Natural killer cell (primary cell): ENCODE results near the gene CD5L. TPM values are rescaled to one million over a fixed set of nuclear protein-coding genes. Genes with fewer than 3 reads are reported as not detected.

Experiments used
- ATAC-seq, 3 donors: fragments of 150-1000 bp in 2 of 3; fragments of 200-7000 bp in 1 of 3; cut with Tn5 transposase; 1 replicate in 1 of 3; 2 replicates in 2 of 3; pipeline ENCODE4 v1.10.0; 2021; ENCODE audit warnings: mild to moderate bottlenecking in 2 of 3, moderate library complexity in 2 of 3
- DNase-seq, 2 donors: peaks; one replicate each; pipeline versions ENCODE4 v3.0.0 to v3.0.0-alpha.2; 2013 to 2021; ENCODE audit warnings: mixed read lengths in 1 of 2
- H3K27ac ChIP-seq: one replicate; pipeline ENCODE4 v1.5.1; 2013; ENCODE audit warnings: mild to moderate bottlenecking, low read length
- H3K27me3 ChIP-seq: one replicate; pipeline ENCODE4 v1.6.1; 2013; ENCODE audit warnings: low read length; ENCODE audit not compliant: control insufficient read depth, insufficient read depth
- H3K36me3 ChIP-seq: one replicate; pipeline ENCODE4 v1.6.1; 2013; ENCODE audit warnings: low read length; ENCODE audit not compliant: control insufficient read depth, insufficient read depth
- H3K4me1 ChIP-seq: one replicate; pipeline ENCODE4 v1.6.1; 2013; ENCODE audit warnings: low read length; ENCODE audit not compliant: control insufficient read depth, insufficient read depth
- H3K4me3 ChIP-seq: one replicate; pipeline ENCODE4 v1.5.1; 2013; ENCODE audit warnings: low read length
- H3K9me3 ChIP-seq: one replicate; pipeline ENCODE4 v1.6.1; 2013; ENCODE audit warnings: low read length; ENCODE audit not compliant: control insufficient read depth, insufficient read depth
- H3K27ac Mint-ChIP-seq, 2 donors: one replicate each; pipeline ENCODE4 v1.8.0; 2022; ENCODE audit warnings: mild to moderate bottlenecking in 2 of 2, mixed read lengths in 2 of 2, moderate library complexity in 1 of 2
- H3K27me3 Mint-ChIP-seq, 2 donors: one replicate each; pipeline ENCODE4 v1.8.0; 2022; ENCODE audit warnings: low read depth in 2 of 2, mixed read lengths in 2 of 2
- H3K36me3 Mint-ChIP-seq: one replicate; pipeline ENCODE4 v1.8.0; 2022; ENCODE audit warnings: mixed read lengths
- H3K4me1 Mint-ChIP-seq, 2 donors: one replicate each; pipeline ENCODE4 v1.8.0; 2022; ENCODE audit warnings: mixed read lengths in 2 of 2
- H3K4me3 Mint-ChIP-seq: one replicate; pipeline ENCODE4 v1.8.0; 2022; ENCODE audit warnings: mild to moderate bottlenecking, moderate library complexity, mixed read lengths
- H3K9me3 Mint-ChIP-seq, 2 donors: one replicate each; pipeline ENCODE4 v1.8.0; 2022; ENCODE audit warnings: mixed read lengths in 2 of 2
- WGBS: methylation state at CpG from one replicate; pipeline ENCODE4 v1.1.7; 2013; ENCODE audit warnings: missing lambda C conversion rate; ENCODE audit not compliant: insufficient coverage; 5-methylcytosine and 5-hydroxymethylcytosine counted together
- intact Hi-C: fragments of 100-400 bp; cut with micrococcal nuclease; formaldehyde crosslinking; loops from one replicate; pipeline ENCODE4 v1.14.2; 2022
- total RNA-seq, 4 donors: library from RNA; stranded (reverse); fragments of 120-200 nt in 1 of 4; gene quantifications; one replicate each; pipeline versions ENCODE4 v1.2.3 to v1.2.4, GENCODE V29; 2013 to 2022
- TF ChIP-seq, protein P1 (sequence below): fragments of 200-600 bp; IDR thresholded peaks from one replicate; pipeline ENCODE4 v1.8.0; 2022; ENCODE audit warnings: antibody characterized with exemption

Gene CD5L
- total RNA-seq, 3 donors from 2014 or later (not counting 1 experiment from before 2014, with no cell fraction given), result not detected

DNA sequence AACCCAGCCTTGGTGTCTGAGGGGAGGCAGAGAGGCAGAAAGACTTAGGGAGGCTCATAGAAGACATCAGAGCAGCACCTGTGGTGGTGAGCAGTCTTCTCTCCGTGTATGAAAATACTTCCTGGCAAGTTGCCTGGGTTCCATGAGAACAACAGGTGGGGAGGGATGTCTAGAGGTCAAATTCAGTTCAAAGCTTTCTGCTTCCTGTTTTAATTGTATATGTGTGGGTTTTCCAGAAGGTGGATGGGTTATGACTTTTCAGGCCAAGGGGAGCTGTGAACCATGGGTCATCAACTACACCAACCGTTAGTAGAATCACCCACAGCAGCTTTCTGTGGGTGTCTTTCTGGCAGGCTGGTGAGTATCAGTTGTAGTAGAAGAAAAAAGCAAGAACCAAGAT is 60.6 kb downstream of the CD5L start:
- no peak overlapping the region for H3K27ac Mint-ChIP-seq
- H3K4me1 Mint-ChIP-seq, result peaks cover 12 to 16% of the 10 kb centered on the region in 2 donors
- H3K4me1 ChIP-seq, result peaks cover 7% of the 10 kb centered on the region
- H3K27me3 Mint-ChIP-seq, result no peaks in the 10 kb centered on the region
- intact Hi-C loops, result no loop called here
- DNase-seq, result no peak
- 5% methylated on average over 1 of the region's 2 CpGs for WGBS
- no peaks in the 10 kb centered on the region for H3K27me3 ChIP-seq
- H3K36me3 ChIP-seq, result no peaks in the 10 kb centered on the region
- no peaks in the 10 kb centered on the region for H3K36me3 Mint-ChIP-seq
- ATAC-seq, result no peak
- H3K4me3 Mint-ChIP-seq, result no peak overlapping the region
- H3K27ac ChIP-seq, result peak overlapping the region; percentile 2
- H3K9me3 ChIP-seq, result no peaks in the 10 kb centered on the region
- TF ChIP-seq, protein P1, sequence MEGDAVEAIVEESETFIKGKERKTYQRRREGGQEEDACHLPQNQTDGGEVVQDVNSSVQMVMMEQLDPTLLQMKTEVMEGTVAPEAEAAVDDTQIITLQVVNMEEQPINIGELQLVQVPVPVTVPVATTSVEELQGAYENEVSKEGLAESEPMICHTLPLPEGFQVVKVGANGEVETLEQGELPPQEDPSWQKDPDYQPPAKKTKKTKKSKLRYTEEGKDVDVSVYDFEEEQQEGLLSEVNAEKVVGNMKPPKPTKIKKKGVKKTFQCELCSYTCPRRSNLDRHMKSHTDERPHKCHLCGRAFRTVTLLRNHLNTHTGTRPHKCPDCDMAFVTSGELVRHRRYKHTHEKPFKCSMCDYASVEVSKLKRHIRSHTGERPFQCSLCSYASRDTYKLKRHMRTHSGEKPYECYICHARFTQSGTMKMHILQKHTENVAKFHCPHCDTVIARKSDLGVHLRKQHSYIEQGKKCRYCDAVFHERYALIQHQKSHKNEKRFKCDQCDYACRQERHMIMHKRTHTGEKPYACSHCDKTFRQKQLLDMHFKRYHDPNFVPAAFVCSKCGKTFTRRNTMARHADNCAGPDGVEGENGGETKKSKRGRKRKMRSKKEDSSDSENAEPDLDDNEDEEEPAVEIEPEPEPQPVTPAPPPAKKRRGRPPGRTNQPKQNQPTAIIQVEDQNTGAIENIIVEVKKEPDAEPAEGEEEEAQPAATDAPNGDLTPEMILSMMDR, result no peak
- H3K4me3 ChIP-seq, result no peak overlapping the region
- H3K9me3 Mint-ChIP-seq, result no peaks in the 10 kb centered on the region

Other genes starting within 250 kb of the CD5L start
- gene FCRL4, start 243.7 kb downstream of the CD5L start, total RNA-seq, result not detected
- 100 to 1,000 TPM in 1 of 3 donors, 10 to 100 TPM in 2; 69.8 to 117 (median 83.8) TPM for gene FCRL3, start 141.0 kb downstream of the CD5L start, total RNA-seq
- 1 to 10 TPM in 1 of 3 donors, under 1 TPM in 2; 0.49 to 1.1 (median 0.88) TPM for gene FCRL2, start 64.7 kb downstream of the CD5L start, total RNA-seq
- gene FCRL1, start 21.7 kb downstream of the CD5L start, total RNA-seq, result 1 to 10 TPM; 1.8 to 2.6 (median 2.0) TPM
- not detected for gene KIRREL1, start 151.8 kb upstream of the CD5L start, total RNA-seq